ENCODE data around the gene DLG4. TPM values are rescaled to one million over a fixed set of nuclear protein-coding genes. Genes with fewer than 3 reads are reported as not detected.

The DLG4 gene
- total RNA-seq, 1 experiment from 2014 or later = 38.3 TPM

GRCh38 chr17:7195971-7196370 is 23.7 kb downstream of the DLG4 start:
- TF ChIP-seq CTCF (conservative IDR thresholded peaks at IDR 0.05) = no peak
- Histone ChIP-seq H3K18ac (ENCODE audit: insufficient read length, low read depth, low read length) (no peak overlapping the region), H3K4me2 (ENCODE audit: insufficient read depth, insufficient read length, low read length) (no peak overlapping the region), H3K27ac (ENCODE audit: insufficient read length, low read depth, low read length) (no peak overlapping the region), H3T11ph (ENCODE audit: low read length) (no peak overlapping the region), H4K20me1 (ENCODE audit: control insufficient read depth, insufficient read depth, insufficient read length) (no peaks in the 10 kb centered on the region), H2BK5ac (ENCODE audit: insufficient read length, low read length) (no peak overlapping the region), H2BK15ac (ENCODE audit: low read depth, low read length) (no peak overlapping the region), H3K23me2 (ENCODE audit: insufficient read length, low read depth, low read length, poor library complexity, severe bottlenecking) (no peaks in the 10 kb centered on the region), H3K9me3 (ENCODE audit: control insufficient read depth, low read depth, low read length) (no peaks in the 10 kb centered on the region), H3K79me1 (ENCODE audit: insufficient read depth, low read depth, low read length, poor library complexity, severe bottlenecking) (no peaks in the 10 kb centered on the region), H4K5ac (ENCODE audit: insufficient read length, low read depth, low read length) (no peak overlapping the region), H3K23ac (ENCODE audit: insufficient read length, low read depth, low read length) (no peak overlapping the region), H3K56ac (ENCODE audit: insufficient read length, low read depth, low read length) (no peak overlapping the region), H2BK20ac (ENCODE audit: low read depth, low read length, poor library complexity, severe bottlenecking) (no peak overlapping the region), H4K91ac (ENCODE audit: insufficient read length, low read depth, low read length) (no peak overlapping the region), H2AK5ac (ENCODE audit: insufficient read length, low read length) (no peak overlapping the region), H3K14ac (ENCODE audit: insufficient read depth, low read length) (no peak overlapping the region), H2BK120ac (ENCODE audit: low read depth, low read length, poor library complexity, severe bottlenecking) (no peak overlapping the region), H3K4ac (ENCODE audit: low read depth, low read length) (no peak overlapping the region), H3K79me2 (ENCODE audit: insufficient read depth, low read length) (no peaks in the 10 kb centered on the region), H3K9ac (ENCODE audit: extremely low read depth, insufficient read length, low read length) (no peak overlapping the region), H2AFZ (ENCODE audit: low read length) (no peak overlapping the region), H3K27me3 (ENCODE audit: insufficient read depth, low read length) (no peaks in the 10 kb centered on the region), H3K4me1 (ENCODE audit: insufficient read depth, low read length) (no peaks in the 10 kb centered on the region), H4K8ac (replicated peaks; ENCODE audit: insufficient read length, low read depth, low read length) (no peak overlapping the region), H2BK12ac (ENCODE audit: insufficient read length, low read depth, low read length) (no peak overlapping the region)
- DNase-seq = peak; percentile 15
- H3K27ac Mint-ChIP-seq = peak overlapping the region in 1 of 3 experiments; percentile 59; a peak in 1 of 7 replicates
- no peaks in the 10 kb centered on the region for H3K9me3 Mint-ChIP-seq
- peaks cover 0 to 6% of the 10 kb centered on the region in 2 experiments; a peak in 1 of 4 replicates for H3K4me1 Mint-ChIP-seq
- H3K36me3 Mint-ChIP-seq (ENCODE audit: insufficient read depth in 1 of 3, low read depth in 3 of 3) = peaks cover 42 to 75% (median 64%) of the 10 kb centered on the region in 3 experiments
- no CpG with 5 or more reads among the region's 12 CpGs for WGBS (ENCODE audit: extremely low coverage, insufficient read length, low lambda C conversion rate)
- H3K27me3 Mint-ChIP-seq (ENCODE audit: low read depth) = no peaks in the 10 kb centered on the region
- no peak overlapping the region for H3K4me3 Mint-ChIP-seq

All from H9 (cell line).